IPS-18c (cell line): ENCODE results near the gene ORMDL3.
A peak's percentile ranks its signal among the peaks of the same experiment; 100 is the strongest.

Experiments
- H3K4me3 ChIP-seq: 2 replicates; pipeline ENCODE4 v1.7.0; 2013; ENCODE audit warnings: low read depth, mild to moderate bottlenecking, low read length, moderate library complexity; ENCODE audit not compliant: insufficient read depth
- H3K9me3 ChIP-seq: one replicate; pipeline ENCODE4 v1.6.1; 2013; ENCODE audit warnings: mild to moderate bottlenecking, low read length, moderate library complexity; ENCODE audit not compliant: control insufficient read depth, insufficient read depth

The ORMDL3 gene

DNA sequence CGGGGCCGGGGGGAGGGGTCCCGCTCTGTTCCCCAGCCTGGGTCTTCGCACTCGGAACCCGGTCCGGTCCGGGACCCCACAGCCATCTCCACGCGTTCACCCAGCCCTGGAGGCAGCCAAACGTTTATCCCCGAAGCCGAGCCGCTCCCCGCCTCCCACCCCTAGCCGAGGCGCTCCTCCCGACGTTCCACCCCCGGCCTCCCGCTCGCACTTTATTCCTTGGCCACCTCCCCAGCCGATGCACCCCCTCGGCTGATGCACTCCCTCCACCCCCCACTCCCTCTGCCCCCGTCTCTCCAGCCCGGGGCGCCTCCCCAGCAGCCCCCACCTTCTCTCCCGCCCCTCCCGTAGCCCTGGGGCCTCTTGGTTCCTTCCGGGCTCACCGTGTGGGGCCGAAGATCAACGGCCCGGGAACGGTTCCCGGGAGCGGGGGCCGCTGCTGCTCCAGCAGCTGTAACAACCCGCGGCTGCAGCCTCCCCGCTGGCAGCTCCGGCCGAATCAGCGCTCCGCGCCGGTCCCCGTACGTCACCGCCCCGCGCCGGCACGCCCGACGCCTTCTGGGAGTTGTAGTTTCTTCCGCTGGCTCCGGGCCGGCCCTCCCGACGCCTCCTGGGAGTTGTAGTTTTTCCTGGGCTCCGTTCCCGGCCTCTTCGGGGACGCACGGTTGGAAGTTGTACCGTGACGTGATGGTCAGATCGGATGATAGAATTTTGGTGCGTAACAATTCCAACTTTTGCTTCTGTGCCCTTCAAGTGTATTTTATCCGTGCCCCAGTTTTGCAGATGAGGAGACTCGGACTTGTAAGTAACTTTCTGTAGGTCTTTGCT is at the start of gene ORMDL3, which contains the start of gene LRRC3C:
TSS of gene ORMDL3 (minus strand) at position 501 of the 828 bp plus-strand sequence. CDS start 3,398 bp downstream, outside the sequence.
TSS of gene LRRC3C (plus strand) at position 632 of the 828 bp plus-strand sequence. CDS start 13,792 bp downstream, outside the sequence.
- Histone ChIP-seq H3K4me3 (peak within 1 kb of the TSS; percentile 80), H3K9me3 (peaks cover 3% of the 10 kb centered on the region)

DNA sequence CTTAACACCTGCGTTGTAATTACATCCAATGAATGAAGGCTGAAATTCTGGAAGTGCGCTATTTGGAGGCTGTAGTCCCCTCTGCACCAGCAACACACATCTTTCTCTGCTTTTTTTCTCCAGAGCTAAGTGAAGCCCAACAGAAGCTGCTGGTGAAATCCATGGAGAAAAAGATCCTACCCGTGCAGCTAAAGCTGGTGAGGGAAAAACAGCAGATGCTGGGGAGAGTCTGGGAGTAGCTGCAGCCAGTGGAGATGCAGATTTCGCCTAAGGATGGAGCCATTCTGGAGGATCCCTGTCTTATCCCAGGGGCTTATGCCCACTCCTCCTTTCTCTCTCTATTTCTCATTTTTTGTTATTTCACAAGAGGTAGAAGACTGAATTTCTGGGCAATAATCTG is 48.4 kb upstream of the ORMDL3 start:
- peaks cover 2% of the 10 kb centered on the region for H3K9me3 ChIP-seq
- H3K4me3 ChIP-seq: no peak overlapping the region

DNA sequence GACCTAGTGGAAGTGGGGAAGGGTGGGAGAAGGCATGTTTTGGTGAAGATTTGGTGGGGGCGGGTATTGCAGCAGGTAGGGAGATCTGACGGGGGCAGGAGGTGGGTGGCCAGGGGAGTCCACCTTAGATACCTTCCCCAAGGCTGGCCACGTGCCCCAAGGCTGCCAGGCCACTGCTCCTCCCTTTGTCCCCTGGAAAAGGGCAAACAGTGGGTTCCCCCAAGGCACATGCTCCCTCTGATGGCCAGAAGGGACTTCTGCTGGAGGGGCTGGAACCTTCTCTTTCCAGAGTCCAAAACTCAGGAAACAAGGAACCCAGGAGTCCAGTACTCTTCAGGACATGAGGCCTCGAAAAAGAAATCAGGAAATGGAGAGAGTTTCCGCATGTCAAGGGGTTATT is 47.0 kb upstream of the ORMDL3 start:
- Histone ChIP-seq H3K9me3 (peaks cover 2% of the 10 kb centered on the region), H3K4me3 (no peak overlapping the region)

- Histone ChIP-seq H3K9me3 (peaks cover 2% of the 10 kb centered on the region), H3K4me3 (no peak overlapping the region)
Observed at GRCh38 chr17:39973496-39973895, 46.1 kb upstream of the ORMDL3 start.

DNA sequence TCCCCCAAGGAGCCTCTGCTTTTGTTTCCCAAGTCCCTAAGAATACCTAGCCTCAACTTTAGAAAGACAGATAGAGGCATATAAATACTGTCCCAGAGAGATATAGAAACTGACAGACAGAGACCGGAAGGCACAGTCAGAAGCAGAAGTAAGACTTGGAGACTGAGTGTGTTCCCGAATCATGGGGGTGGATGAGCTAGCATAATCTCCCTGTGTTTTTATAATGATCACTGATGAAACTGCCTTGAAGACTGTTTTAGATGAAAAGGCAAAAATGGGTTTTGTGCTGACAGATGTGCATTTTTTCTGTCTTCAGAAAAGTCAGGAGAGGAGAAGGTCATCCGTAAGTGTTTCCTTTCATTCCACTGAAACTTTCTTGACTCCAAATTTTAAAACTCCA is 44.9 kb upstream of the ORMDL3 start:
- H3K4me3 ChIP-seq: no peak overlapping the region
- peaks cover 2% of the 10 kb centered on the region for H3K9me3 ChIP-seq

DNA sequence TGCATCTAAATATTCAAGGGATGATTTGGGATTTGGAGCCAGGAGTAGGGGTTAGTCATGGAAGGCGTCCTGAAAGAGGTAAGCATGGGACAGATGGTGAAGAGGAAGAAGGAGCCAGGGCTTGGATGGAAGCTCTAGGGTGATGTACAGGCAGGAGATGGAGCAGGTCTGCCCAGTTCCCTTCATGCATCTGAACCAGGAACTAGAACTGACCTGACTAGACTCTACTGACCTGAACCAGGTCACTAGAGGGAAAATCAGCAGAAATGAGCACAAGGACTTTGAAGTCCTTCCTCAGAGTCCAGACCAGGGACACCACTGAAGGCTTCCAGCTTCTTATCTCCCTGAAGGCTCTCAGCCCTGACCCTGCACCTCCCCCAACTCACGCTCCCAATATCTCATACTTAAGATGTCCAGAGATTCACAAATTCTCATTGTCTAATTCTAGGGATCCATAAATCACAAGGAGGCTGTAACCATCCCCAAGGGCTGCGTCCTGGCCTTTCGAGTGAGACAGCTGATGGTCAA is 43.7 kb upstream of the ORMDL3 start:
- H3K4me3 ChIP-seq: no peak overlapping the region
- peaks cover 2% of the 10 kb centered on the region for H3K9me3 ChIP-seq

DNA sequence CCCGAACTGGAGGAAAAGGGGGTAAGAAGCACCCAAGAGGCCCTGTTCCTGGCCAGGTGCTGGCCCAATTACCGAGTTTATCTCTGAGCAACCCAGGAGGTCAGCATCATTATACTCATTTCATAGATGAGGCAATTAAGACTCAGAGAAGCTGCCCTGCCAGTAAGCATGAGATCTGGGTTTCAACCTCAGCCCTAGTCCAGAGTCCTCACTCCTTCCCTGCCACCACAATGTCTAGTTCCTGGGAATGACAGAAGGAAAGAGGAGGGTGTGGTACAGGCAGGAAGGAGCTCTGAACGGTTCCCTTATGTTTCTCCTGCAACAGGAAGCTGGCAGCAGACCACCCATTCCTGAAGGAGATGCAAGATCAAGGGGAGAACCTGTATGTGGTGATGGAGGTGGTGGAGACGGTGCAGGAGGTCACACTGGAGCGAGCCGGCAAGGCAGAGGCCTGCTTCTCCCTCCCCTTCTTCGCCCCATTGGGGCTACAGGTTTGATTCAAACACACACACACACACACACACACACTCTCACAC is 42.8 kb upstream of the ORMDL3 start:
- H3K4me3 ChIP-seq: no peak overlapping the region
- peaks cover 2% of the 10 kb centered on the region for H3K9me3 ChIP-seq

- H3K9me3 ChIP-seq: peaks cover 2% of the 10 kb centered on the region
- no peak overlapping the region for H3K4me3 ChIP-seq
Observed at GRCh38 chr17:39969375-39969774, 42.0 kb upstream of the ORMDL3 start.

DNA sequence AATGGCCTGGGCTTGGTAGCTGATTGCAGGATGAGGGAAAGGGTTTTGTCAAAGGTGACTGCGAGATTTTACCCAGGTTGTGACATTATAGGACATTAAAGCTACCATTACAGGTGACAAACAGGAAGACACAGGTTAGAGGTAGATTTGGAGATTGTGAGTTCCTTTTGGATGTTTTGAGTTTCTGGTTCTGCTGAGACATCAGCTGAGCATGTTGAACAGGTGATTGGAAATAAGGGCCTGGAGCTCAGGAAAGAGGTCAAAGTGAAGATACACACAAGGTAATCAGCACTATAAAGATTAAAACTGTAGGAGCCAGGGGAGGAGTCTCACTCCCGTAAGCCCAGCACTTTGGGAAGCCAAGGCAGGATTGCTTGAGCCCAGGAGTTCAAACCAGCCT is 41.4 kb upstream of the ORMDL3 start:
- Histone ChIP-seq H3K9me3 (peaks cover 2% of the 10 kb centered on the region), H3K4me3 (no peak overlapping the region)

DNA sequence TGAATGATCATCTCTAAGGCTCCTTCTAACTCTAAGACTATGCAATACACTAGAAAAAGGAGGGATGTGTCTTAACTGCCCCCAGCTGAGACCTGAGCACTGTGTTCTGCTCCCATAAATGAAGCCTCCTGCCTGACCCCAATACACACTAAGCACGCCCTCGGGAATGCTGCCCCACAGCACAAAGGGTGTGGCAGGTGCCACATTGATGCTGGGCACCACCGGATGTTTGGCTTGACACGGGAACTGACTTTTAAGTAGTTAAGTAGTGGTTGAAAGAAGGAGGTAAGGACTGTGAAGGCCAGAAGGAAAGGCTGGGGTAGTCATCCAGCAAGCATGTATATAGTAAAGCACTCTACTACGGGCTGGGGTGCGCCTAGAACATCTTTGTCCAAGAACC is 39.4 kb upstream of the ORMDL3 start:
- Histone ChIP-seq H3K4me3 (no peak overlapping the region), H3K9me3 (peaks cover 2% of the 10 kb centered on the region)

GRCh38 chr17:39965017-39965699 is 37.8 kb upstream of the ORMDL3 start:
- H3K9me3 ChIP-seq: no peaks in the 10 kb centered on the region
- H3K4me3 ChIP-seq: no peak overlapping the region

DNA sequence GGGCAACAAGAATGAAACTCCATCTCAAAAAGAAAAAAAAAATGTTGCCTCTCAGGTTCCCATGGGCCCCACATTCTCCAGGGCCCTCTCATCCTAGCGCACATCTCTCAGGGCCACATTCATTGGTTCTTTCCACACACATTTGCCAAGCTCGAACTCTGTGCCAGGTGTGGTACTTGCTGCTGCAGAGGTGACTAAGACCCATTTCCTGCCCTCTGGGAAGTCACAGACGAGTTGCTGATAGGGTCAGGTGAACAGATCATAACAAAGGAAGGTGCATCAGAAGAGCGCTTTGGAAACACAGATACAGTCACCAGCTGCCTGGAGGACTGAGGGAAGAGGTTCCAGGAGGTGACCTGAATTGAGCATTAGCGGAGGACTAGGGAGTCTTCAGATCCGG is 36.4 kb upstream of the ORMDL3 start:
- Histone ChIP-seq H3K9me3 (no peaks in the 10 kb centered on the region), H3K4me3 (no peak overlapping the region)

DNA sequence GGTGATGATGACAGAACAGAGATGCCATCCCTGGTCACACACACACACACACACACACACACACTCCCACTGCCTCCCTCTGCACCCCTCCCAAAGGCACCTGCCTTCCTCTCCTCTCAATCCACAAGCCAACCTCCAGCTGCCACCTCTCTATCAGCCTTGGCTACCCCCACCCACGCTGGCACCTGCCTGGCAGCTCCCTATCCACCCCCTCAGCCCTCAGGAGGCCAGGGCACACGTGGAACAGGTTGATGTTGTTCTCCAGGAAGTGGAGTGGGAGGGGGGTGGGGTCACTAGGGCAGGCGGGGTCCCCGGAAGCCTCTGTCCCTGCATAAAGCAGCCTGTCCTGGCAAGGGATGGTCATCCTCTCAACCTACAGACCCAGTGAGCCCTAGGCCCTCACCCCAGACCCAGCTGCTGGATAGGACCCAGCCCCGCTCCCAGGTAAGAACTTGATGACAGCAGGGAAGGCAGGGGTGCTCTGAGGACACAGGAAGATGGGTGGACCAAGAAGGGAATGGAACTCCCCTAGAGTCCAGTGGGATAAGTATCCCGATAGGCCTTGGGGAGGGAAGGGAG is 35.3 kb upstream of the ORMDL3 start, which contains the start of gene GSDMA:
TSS of gene GSDMA (plus strand) at position 363 of the 579 bp plus-strand sequence. CDS start 2,684 bp downstream, outside the sequence.
- no peaks in the 10 kb centered on the region for H3K9me3 ChIP-seq
- H3K4me3 ChIP-seq: no peak within 1 kb of the TSS

DNA sequence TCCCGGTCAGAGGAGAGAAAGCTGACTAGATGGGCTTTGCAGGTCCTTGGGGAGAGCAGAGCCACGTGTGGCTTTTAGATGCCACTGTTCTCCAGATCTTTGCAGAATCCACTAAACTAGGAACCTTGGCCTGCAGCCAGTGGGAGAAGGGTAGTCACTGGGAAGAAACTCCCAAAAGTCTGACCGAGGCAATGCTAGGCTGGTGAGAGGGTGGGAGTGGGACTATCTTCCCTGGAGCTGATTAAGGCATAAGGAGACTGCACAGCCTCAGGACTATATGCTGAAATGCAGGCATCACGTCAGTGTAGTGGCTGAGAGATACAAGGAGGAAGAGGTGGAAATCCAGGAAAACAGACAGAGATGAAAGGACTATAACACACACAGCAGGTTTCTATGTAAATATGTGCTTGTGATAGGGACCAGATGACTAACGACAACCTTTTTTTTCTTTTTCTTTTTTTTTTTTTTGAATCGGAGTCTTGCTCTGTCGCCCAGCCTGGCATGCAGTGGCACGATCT is 33.2 kb upstream of the ORMDL3 start:
- no peaks in the 10 kb centered on the region for H3K9me3 ChIP-seq
- H3K4me3 ChIP-seq: no peak overlapping the region

- no peak overlapping the region for H3K4me3 ChIP-seq
- H3K9me3 ChIP-seq: no peaks in the 10 kb centered on the region
Observed at GRCh38 chr17:39955726-39956225, 28.4 kb upstream of the ORMDL3 start.

GRCh38 chr17:39954876-39955275 is 27.5 kb upstream of the ORMDL3 start:
- peaks cover 2% of the 10 kb centered on the region for H3K9me3 ChIP-seq

GRCh38 chr17:39953471-39953888 is 26.1 kb upstream of the ORMDL3 start:
- Histone ChIP-seq H3K4me3 (peak overlapping the region; percentile 63), H3K9me3 (peaks cover 3% of the 10 kb centered on the region)

More at GRCh38 chr17:39954876-39955275, 27.5 kb upstream of the ORMDL3 start:
- H3K4me3 ChIP-seq: no peak overlapping the region
